Bronchial epithelial cell (primary cell): ENCODE measurements around the gene KDR. TPM values are rescaled to one million over a fixed set of nuclear protein-coding genes. Genes with fewer than 3 reads are reported as not detected.
A peak's percentile ranks its signal among the peaks of the same experiment; 100 is the strongest.

ENCODE experiments used
- DNase-seq: peaks from one replicate; pipeline ENCODE4 v3.0.0-alpha.2; 2010; ENCODE audit warnings: low read depth
- FAIRE-seq: peaks from 2 replicates; lab custom pipeline; 2011; peaks lifted over from hg19 to GRCh38; lab: Jason Lieb, UNC
- H3K27me3 ChIP-seq: 2 replicates; pipeline ENCODE4 v1.5.1; 2011; ENCODE audit warnings: low read length; ENCODE audit not compliant: control insufficient read depth, insufficient read depth
- H3K36me3 ChIP-seq: 2 replicates; pipeline ENCODE4 v1.5.1; 2011; ENCODE audit warnings: low read length; ENCODE audit not compliant: control insufficient read depth, insufficient read depth
- H3K4me3 ChIP-seq: 2 replicates; pipeline ENCODE4 v1.5.1; 2011; ENCODE audit warnings: mild to moderate bottlenecking, low read depth, low read length, control low read depth
- CTCF ChIP-seq: IDR thresholded peaks from 2 replicates; pipeline ENCODE4 v1.5.1; 2011; ENCODE audit warnings: mild to moderate bottlenecking, moderate library complexity, low read length, control low read depth, inconsistent platforms; ENCODE audit not compliant: insufficient read depth, severe bottlenecking
- total RNA-seq: library from RNA; depleted of rRNA; stranded (reverse); fragments of >200 nt; gene quantifications from 2 replicates; pipeline ENCODE4 v1.2.1, GENCODE V29; 2014

Gene KDR
- total RNA-seq, 1 donor from 2014 or later = under 0.01 TPM

- H3K27me3 ChIP-seq = no peaks in the 10 kb centered on the region
- FAIRE-seq (no peak), DNase-seq (no peak)
- TF ChIP-seq CTCF = no peak
- H3K36me3 ChIP-seq = no peaks in the 10 kb centered on the region
- no peak overlapping the region for H3K4me3 ChIP-seq
Measured at GRCh38 chr4:55110131-55110530, 15.3 kb downstream of the KDR start.

- H3K27me3 ChIP-seq = no peaks in the 10 kb centered on the region
- TF ChIP-seq CTCF = no peak
- no peak overlapping the region for H3K4me3 ChIP-seq
- FAIRE-seq (peak; percentile 18), DNase-seq (no peak)
- no peaks in the 10 kb centered on the region for H3K36me3 ChIP-seq
Measured at GRCh38 chr4:55107054-55107453, 18.3 kb downstream of the KDR start.

- Histone ChIP-seq H3K4me3 (no peak overlapping the region), H3K36me3 (no peaks in the 10 kb centered on the region), H3K27me3 (no peaks in the 10 kb centered on the region)
- no peak for TF ChIP-seq CTCF
- DNase-seq (no peak), FAIRE-seq (no peak)
Measured at GRCh38 chr4:55103224-55103623, 22.2 kb downstream of the KDR start.

- no peak for TF ChIP-seq CTCF
- H3K27me3 ChIP-seq = no peaks in the 10 kb centered on the region
- no peak for DNase-seq
- no peak for FAIRE-seq
- H3K4me3 ChIP-seq = no peak overlapping the region
- H3K36me3 ChIP-seq = no peaks in the 10 kb centered on the region
Measured at GRCh38 chr4:55099816-55100215, 25.6 kb downstream of the KDR start.

- no peak for DNase-seq
- no peak for TF ChIP-seq CTCF
- no peaks in the 10 kb centered on the region for H3K27me3 ChIP-seq
- H3K4me3 ChIP-seq = no peak overlapping the region
- no peaks in the 10 kb centered on the region for H3K36me3 ChIP-seq
- no peak for FAIRE-seq
Measured at GRCh38 chr4:55098456-55099204, 26.8 kb downstream of the KDR start.

GRCh38 chr4:55096619-55097018 lies 28.8 kb downstream of the KDR start:
- FAIRE-seq (no peak), DNase-seq (no peak)
- Histone ChIP-seq H3K27me3 (no peaks in the 10 kb centered on the region), H3K4me3 (no peak overlapping the region), H3K36me3 (no peaks in the 10 kb centered on the region)
- TF ChIP-seq CTCF = no peak
